HG03378 (cell line): ENCODE measurements around the gene RASGEF1B.
"Not testable (repeated sequence)": the region's sequence is repeated elsewhere in the genome, so short reads cannot be mapped to it uniquely, and the experiment has no call there.

Source experiments
- ATAC-seq: cut with Tn5 transposase; IDR thresholded peaks from one replicate; pipeline ENCODE4 v1.9.1; 2021; ENCODE audit warnings: mild to moderate bottlenecking, moderate library complexity; ENCODE audit not compliant: unreplicated experiment

RASGEF1B gene

DNA sequence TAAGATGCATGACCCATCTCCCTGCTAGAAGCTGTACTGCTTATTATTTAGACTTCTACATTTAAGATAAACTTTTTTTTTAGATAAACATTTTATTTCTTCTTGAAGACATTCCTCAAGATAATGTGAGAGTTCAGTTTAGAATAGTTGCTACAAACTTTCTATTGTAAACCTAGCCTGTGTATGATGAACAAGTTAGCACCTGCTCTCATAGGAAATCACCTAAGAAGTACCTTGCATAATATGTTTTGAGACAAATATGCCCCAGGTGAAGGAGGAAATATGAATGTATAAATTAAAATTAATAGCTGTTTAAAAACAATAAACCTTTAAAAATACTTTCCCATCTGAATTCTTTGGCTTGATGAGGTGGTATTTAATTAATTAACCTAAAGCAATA is 35.6 kb downstream of the RASGEF1B start:
- ATAC-seq: no peak

DNA sequence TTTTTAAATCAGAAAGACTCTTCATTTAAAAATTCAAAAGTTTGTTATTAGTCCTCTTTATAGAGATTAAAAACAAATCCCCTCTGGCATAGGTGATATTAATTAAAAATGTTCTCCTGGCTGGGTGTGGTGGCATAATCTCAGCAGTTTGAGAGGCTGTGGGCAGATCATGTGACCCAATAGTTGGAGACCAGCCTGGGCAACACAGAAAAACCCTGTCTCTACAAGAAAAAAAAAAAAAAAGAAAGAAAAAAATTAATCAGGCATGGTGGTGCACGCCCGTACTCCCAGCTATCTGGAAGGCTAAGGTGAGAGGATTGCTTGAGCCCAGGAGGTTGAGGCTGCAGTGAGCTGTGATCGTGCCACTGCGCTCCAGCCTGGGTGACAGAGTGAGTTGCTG is 38.9 kb downstream of the RASGEF1B start:
- no peak for ATAC-seq

DNA sequence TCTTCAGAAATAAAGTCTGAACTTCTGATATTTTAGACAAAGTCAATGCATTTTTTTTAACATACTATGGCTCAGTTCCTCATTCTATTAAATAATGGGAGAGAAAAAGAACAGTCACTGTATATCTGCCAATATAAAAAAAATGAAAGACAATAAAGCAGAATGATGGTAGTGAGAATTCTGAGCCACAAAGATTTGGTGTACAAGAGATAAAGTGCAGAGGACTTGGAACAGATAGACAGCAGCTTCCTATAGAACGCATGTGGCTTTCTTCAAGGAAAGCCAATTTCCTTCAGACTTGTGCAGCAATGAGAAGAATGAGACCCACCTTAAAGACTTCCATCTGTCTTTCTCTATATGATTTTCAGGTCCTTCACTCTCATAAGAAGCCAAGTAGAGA is 39.7 kb downstream of the RASGEF1B start:
- no peak for ATAC-seq

DNA sequence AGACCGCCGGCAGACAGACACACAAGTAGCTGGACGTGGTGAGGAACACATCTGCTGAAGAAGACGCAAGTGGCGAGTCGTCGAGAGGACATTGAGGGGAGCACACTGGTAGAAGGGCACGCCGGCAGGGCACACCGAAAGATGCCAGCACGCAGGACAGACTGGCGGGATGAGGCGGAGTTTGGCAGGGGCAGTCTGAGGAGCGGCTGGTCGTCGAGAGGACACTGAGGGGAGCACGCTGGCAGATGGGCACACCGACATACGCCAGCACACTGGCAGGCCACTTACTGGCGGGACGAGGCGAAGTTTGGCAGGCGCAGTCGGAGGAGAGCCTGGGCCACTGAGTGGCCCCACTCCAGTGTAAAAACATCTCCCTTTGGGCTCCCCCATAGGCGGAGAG is 42.1 kb downstream of the RASGEF1B start:
- no peak for ATAC-seq

DNA sequence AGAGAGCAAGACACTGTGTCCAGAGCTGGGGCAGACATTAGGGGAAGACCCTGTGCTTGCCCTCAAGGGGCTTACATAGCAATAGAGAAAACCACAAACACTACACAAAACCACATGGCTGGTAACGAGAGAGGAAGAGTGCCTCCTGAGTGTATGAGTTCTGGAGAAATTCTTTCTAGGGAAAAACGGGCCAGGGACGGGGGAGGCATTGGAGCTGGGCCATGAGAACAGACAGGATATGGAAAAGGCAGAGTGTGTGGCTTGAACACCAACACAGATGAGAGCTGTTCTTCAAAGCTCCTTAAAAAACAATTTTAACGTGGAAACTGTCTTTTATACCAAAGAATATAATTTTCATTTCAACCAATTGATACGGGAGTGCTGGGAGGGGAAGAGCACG is 42.7 kb downstream of the RASGEF1B start:
- no peak for ATAC-seq

DNA sequence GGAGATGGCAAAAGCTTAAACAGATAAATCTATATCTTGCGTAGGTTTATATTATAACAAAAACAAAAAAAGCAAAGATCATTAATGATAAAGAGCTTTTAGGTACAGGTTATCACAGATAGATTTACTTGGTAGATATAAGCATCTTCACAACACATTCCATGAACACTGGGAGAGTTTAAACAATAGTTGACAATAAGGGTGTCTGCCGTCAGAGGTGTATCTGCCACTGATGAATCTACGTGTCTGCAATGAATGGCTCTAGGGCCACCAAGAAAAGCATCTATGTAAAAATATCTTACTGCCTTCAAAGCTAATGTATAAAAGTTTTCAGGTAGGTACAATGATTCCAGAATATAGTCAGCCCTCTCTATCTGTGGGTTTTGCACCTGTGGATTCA is 43.7 kb downstream of the RASGEF1B start:
- ATAC-seq: no peak

DNA sequence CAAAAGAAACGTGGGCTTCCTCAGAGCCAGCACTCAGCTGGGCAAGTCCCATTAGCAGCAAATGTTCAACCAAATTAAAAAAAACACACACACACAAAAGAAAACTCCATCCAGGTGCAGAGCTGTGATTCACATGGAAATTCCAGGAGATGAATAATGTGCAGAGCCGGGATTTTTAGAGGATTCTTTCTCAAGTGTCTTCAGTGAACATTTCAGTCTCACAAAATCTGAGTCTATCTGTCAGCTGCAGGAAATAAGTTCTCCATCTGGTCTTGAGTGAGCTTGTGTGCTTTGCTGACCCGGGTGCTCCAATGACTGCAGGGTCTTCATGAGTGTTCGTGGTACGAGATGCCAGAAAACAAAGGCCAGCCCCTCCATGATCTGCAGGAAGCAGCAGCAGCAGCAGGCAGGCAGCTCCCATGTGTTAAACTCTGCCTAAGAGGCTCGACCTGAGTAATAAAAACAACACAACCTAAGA is 44.3 kb downstream of the RASGEF1B start:
- no peak for ATAC-seq

DNA sequence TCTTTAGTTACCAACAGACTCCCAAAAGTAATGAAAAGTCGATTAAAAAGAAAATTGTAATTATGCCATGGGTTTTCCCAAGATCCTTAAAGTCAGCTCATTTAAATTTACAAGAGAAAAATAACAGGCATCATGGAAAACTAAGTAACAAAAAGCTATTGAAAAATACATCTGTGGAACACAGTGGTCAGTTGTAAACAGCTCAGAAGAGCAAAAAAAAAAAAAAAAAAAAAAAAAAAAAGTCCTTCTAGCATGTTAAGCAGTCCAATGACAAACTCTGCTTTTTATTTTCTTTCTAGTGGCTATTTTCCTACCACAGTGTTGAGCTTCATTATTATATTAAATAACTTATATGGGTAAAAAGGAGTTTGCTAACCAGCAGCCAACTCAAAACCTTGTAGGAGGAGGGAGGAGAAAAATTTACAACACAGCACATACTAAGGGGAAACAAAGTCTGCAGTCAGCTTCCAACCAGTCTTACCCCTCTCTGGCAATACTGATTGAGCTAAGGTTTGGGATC is 44.9 kb downstream of the RASGEF1B start:
- ATAC-seq: no peak

DNA sequence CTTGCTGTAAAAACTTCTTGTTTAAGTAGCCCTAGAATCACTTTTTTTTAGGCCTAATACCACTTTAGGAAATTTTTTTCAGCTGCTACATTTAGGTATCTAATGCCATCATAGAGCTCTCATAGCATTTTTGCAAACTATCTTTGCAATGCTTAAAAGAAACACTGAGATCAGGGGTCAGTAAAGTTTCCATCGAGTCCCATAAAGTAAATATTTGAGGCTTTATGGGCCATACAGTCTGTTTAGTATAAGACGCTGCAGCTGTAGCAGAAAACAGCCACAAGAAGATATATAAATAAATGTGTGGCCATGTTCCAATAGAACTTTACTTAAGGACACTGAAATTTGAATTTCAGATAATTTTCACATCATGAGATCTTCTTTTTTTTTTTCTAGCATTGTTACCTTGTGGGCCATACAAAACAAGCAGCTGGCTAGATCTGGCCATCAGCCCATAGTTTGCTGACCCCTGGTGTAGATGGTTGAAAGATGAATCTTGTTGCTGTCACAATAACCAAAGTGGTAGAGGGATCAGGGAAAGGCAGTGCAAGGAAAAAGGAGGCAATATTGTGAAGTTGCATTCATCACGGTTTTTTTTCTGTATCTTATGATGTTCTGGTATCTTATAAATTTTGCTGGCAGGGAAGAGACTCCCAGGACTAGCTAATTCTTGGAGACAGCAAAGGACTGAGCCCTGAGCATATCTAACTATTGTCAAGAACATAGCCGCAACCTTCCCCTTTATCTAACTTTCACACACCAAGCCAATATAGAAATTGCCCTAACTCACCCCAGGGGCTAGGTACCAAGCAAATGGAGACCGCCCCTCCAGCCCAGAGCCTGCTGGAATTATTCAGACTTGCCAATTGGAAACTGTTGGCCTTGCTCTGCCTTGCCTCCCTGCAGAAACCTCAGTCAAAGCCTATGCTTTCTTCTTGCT is 46.6 kb downstream of the RASGEF1B start:
- no peak for ATAC-seq

DNA sequence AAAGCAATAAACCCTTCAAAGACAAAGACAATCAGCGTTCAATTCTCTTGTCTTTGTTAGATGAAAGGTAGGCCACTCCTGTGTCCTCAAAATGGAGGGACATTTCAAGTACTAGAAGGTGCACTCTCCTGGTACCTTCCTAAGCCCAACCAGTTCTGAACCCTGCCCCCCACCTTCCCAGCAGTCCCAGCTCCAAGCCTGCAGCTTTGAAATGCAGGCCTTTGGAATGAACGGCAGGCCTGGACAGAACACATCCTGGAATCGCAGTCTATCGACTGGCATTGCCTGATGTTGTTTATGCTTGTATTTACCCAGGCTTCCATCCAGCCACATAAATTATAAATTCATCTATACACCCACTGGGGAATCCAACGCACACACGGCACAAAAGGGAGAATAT is 47.4 kb downstream of the RASGEF1B start:
- no peak for ATAC-seq

DNA sequence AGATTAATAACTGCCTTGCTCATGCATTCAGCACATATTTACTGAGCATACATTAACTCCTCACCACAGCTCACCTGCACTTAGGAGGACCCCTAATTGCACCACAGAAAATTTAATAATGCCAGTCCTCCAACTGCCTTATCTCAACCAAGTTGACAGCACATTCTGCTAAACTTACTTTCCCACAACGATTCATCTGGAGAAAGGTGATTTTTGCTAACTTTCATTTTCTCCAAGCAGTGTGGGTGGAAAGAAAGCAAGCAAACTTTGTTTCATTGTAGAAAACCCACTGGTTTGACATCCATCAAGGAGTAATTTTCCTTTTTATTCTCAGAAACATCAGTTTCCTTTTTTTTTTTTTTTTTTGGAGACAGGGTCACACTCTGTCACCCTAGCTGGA is 49.1 kb downstream of the RASGEF1B start:
- no peak for ATAC-seq

DNA sequence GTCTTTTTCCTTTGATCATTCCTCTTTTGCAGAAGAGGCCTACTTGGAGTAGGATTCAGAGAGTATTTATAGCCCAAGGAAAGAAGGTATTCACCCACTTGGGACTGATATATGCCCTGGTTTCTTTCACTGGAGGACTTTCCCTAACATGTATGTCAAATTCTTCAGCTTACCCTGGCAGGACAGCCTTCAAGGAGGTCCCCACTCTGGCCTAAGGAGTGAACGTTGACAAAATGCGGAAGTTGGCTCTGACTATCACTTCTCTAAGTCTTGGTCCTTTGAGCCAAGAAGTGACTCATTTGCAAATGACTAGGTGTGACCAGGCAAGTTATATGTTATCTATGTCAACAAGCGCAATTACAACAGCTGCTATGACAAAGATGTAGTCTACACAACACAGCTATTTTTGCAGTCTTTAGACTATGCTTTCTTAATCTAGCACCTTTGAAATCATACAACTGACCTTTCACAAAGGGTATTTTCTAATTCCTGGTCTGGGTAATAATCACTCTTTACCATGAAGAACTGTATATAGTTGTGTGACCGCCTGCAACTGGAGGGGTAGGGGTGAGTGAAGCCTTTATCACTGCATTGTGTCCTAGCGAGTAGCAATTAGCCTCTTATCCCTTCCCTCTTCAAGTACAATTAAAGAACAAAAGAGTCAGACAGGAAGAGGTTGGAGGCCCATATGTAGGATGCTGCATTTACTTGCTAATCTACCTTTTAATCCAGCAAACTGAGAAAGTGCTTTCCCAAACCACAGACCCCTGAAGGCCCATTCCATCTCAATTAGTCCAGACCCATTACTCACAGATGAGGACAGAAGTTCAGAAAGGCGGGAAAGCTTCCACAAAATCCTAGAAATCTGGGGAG is 50.1 kb downstream of the RASGEF1B start:
- ATAC-seq: peak; percentile 100

DNA sequence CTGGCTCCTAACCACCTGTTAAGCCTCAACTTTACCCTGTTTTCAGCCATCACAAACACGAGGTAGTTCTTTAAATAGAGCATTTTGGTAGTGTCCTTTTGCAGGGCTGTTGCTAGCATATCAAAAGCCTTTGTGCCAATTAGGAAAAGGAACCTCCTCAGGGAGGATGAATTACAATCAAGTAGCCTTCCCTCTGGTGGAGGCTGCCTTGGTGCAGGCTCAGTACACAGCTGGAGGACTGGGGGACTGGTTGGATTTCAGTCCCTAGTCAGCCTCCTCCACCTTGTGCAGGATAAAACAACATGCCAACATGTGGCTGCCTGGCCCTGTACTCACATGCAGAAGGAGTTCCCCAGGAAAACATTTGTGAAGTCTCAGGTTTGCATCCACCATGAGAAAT is 53.1 kb downstream of the RASGEF1B start:
- ATAC-seq: no peak

DNA sequence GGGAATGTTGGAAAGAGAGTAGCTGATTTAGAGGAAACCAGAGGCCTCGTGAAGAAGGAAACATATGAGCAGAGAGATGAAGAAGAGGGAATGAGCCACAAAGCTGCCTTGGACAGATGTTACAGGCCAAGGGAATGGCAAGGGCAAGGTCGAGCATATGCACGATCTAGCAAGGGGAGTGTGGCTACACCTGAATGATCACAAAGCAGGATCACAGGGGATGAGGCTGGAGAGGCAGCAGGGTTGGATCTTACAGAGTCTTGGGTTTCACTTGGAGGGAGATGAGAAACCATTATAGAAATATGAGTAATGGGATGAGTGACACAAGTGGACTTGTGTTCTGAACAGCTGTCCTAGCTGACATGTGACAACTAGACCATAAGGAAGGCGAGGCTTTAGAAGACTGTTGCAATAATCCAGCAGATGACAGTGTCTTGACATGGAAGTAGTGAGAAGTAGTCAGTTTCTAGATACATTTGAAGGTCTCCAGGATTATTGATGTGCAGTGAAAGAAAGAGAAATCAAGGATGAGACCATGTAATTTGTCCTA is 58.7 kb downstream of the RASGEF1B start:
- ATAC-seq: no peak

DNA sequence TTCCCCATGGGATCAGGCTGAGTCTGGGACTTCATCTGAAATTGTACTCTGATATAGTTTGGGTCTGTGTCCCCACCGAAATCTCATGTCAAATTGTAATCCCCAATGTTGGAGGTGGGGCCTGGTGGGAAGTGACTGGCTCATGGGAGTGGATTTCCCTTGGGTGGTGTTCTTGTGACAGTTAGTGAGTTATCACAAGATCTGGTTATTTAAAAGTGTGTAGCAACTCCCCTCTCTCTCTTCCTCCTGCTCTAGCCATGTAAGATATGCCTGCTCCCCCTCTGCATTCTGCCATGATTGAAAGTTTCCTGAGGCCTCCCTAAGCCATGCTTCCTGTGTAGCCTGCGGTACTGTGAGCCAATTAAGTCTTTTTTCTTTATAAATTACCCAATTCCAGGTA is 61.0 kb downstream of the RASGEF1B start:
- no peak for ATAC-seq

DNA sequence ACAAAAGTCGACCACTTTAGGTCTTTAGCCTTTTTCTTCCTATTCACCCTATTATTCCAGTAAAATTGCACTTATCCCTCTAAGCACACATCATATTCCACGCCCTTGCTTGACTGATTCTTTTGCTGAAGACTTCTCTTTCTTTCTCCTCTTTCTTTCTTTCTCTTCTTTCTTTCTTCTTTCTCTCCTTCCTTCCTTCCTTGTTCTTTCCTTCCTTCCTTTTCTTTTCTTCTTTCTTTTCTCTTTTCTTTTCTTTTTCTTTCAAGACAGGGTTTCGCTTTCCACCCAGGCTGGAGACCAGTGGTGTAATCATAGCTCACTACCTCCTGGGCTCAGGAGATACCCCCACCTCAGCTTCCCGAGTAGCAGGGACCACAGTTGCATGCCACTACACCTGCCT is 61.9 kb downstream of the RASGEF1B start:
- no peak for ATAC-seq

DNA sequence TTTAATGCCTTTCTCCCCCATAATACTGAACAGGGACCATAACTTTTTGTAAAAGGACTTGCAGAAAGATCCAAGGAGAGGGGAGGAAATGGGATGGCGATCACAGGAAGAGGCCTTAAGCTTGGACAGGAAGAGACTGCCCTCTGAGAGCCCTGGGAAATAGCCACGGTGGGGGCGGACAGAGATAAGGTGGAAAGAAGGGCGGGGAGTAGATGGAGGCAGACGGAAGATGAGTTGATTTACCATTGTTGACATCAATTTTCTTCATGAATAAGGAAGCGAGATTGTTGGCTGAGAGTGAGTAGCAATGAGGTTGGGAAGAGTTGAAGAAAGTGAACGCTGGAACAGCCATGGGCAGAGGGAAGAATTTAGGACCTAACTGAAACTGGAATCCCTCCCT is 63.4 kb downstream of the RASGEF1B start:
- ATAC-seq: no peak

DNA sequence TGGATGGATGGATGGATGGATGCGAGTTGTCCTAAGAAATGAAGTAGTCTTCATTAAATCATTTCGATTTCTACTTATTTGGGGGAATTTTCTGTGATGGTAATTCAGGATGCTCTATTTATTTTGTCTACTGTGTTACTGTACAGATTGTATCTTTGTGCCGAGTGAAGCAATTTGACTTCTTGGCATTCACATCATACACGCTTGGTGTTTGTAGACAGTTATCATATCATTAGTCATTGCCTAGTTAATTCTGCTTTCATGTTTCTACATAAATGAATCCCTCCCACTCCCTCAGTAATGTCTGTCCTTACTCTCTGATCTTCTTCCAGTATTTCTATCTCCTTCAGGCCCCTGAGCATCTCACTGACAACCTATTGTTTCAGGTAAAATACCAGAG is 64.0 kb downstream of the RASGEF1B start:
- no peak for ATAC-seq

DNA sequence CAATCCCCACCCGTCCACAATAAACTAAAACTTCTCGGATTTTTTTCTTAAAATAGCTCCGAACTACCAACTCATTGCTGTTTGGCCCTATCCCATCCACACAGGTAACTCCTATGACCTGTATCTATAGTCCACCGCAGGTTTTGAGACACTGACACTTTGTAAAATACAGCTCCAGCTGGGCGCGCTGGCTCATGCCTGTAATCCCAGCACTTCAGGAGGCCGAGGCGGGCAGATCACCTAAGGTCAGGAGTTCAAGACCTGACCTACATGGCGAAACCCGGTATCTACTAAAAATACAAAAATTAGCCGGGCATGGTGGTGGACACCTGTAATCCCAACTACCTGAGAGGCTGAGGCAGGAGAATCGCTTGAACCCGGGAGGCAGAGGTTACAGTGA is 65.2 kb downstream of the RASGEF1B start:
- ATAC-seq: not testable (repeated sequence)

DNA sequence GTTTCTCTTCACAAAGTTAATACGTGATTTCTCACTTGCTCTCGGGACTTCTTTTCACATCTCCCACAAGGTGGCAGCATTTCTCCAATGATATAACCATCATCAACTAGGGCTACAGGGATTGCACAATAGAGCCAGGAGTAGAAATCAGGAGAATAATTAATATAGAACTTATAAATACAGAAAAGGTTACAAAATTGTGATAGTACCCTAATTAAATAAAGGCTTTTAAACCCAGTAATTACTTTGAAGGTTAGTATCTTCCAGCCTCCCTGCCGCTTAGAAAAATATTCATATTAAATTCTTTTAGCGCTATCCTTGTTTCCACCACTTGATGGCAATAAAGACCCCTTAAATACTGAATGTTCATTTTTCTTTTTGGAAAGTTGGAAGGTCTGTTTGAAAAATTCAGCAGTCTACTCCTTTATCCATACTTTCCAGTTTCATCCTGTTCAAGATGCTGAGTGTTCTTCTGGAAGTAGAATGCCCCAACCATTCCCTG is 65.8 kb downstream of the RASGEF1B start:
- ATAC-seq: peak; percentile 91

DNA sequence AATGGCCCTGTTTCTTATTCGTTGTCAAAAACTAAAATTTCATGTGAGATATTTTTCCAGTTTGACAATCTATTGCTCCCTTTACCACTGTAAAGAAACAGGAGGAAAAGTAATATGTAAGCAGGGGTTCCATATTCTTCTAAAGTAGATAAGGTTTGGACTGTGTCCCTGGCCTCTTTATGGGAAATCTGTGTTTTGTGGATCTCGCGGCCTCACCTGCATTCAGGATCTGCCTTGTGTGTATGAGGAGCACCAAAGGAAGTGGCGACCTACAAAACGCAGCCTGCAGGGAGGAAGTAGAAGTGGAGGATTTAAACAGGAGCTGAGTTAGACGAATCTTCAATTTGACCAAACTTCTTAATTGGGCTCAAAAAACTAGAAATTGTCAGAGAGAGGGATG is 67.0 kb downstream of the RASGEF1B start:
- no peak for ATAC-seq
